CD8-positive, alpha-beta memory T cell (primary cell): ENCODE results near the gene TMCC1. TPM values are rescaled to one million over a fixed set of nuclear protein-coding genes. Genes with fewer than 3 reads are reported as not detected.

Experiments
- CTCF ChIA-PET: fragments of 350-600 bp; sonication (Branson Sonifier 250); formaldehyde crosslinking; loops from one replicate; lab custom pipeline; 2021; ENCODE audit warnings: antibody characterized with exemption; lab: Charles Lee
- POLR2A ChIA-PET: fragments of 350-600 bp; sonication (Branson Sonifier 250); formaldehyde crosslinking; loops from one replicate; lab custom pipeline; 2021; ENCODE audit warnings: antibody characterized with exemption; lab: Charles Lee
- DNase-seq, 5 donors: peaks; one replicate each; pipeline versions ENCODE4 v3.0.0 to v3.0.0-alpha.2; 2020 to 2022; ENCODE audit warnings: mixed read lengths in 1 of 5
- H3K27ac ChIP-seq: one replicate; pipeline ENCODE4 v1.7.0; 2013; ENCODE audit warnings: low read depth, mild to moderate bottlenecking, low read length, moderate library complexity
- H3K27me3 ChIP-seq: 2 replicates; pipeline ENCODE4 v1.7.0; 2013; ENCODE audit warnings: low read length, mild to moderate bottlenecking; ENCODE audit not compliant: insufficient read depth, poor library complexity, severe bottlenecking
- H3K36me3 ChIP-seq: 2 replicates; pipeline ENCODE4 v1.7.0; 2013; ENCODE audit warnings: mild to moderate bottlenecking, low read length, moderate library complexity; ENCODE audit not compliant: insufficient read depth
- H3K4me1 ChIP-seq: 2 replicates; pipeline ENCODE4 v1.7.0; 2013; ENCODE audit warnings: mild to moderate bottlenecking, low read length, moderate library complexity; ENCODE audit not compliant: insufficient read depth
- H3K4me3 ChIP-seq: 2 replicates; pipeline ENCODE4 v1.7.0; 2013; ENCODE audit warnings: mild to moderate bottlenecking, low read length
- H3K9me3 ChIP-seq: 2 replicates; pipeline ENCODE4 v1.7.0; 2013; ENCODE audit warnings: mild to moderate bottlenecking, low read length
- H3K27ac Mint-ChIP-seq, 8 donors: one replicate each; pipeline ENCODE4 v1.8.0; 2020 to 2021; ENCODE audit warnings: mixed read lengths in 8 of 8, mild to moderate bottlenecking in 6 of 8, inconsistent platforms in 3 of 8, moderate library complexity in 3 of 8
- H3K27me3 Mint-ChIP-seq, 2 donors: one replicate each; pipeline ENCODE4 v1.8.0; 2020 to 2021; ENCODE audit warnings: mixed read lengths in 2 of 2, mild to moderate bottlenecking in 1 of 2, moderate library complexity in 1 of 2
- H3K36me3 Mint-ChIP-seq, 3 donors: one replicate each; pipeline ENCODE4 v1.8.0; 2020 to 2021; ENCODE audit warnings: mixed read lengths in 3 of 3, inconsistent platforms in 1 of 3, mild to moderate bottlenecking in 1 of 3
- H3K4me1 Mint-ChIP-seq, 3 donors: one replicate each; pipeline ENCODE4 v1.8.0; 2020 to 2021; ENCODE audit warnings: mixed read lengths in 3 of 3, inconsistent platforms in 1 of 3, mild to moderate bottlenecking in 1 of 3
- H3K4me3 Mint-ChIP-seq, 7 donors: one replicate each; pipeline ENCODE4 v1.8.0; 2020 to 2021; ENCODE audit warnings: mixed read lengths in 7 of 7, mild to moderate bottlenecking in 6 of 7, moderate library complexity in 4 of 7, inconsistent platforms in 2 of 7
- H3K9me3 Mint-ChIP-seq, 5 donors: one replicate each; pipeline ENCODE4 v1.8.0; 2020 to 2022; ENCODE audit warnings: mixed read lengths in 5 of 5, mild to moderate bottlenecking in 3 of 5, moderate library complexity in 2 of 5, inconsistent platforms in 1 of 5
- polyA plus RNA-seq: library from polyadenylated mRNA; unstranded; fragments of 300-500 nt; fragmentation: Illumina TruSeq; gene quantifications from one replicate; pipeline ENCODE4 v1.2.3, GENCODE V29; 2021
- total RNA-seq, 2 experiments: library from RNA; stranded (reverse); gene quantifications; one replicate each; pipeline ENCODE4 v1.2.3, GENCODE V29; 2021

The TMCC1 gene
- total and polyA plus RNA-seq, 3 experiments from 2014 or later: 5.6 to 18.6 (median 16.0) TPM

DNA sequence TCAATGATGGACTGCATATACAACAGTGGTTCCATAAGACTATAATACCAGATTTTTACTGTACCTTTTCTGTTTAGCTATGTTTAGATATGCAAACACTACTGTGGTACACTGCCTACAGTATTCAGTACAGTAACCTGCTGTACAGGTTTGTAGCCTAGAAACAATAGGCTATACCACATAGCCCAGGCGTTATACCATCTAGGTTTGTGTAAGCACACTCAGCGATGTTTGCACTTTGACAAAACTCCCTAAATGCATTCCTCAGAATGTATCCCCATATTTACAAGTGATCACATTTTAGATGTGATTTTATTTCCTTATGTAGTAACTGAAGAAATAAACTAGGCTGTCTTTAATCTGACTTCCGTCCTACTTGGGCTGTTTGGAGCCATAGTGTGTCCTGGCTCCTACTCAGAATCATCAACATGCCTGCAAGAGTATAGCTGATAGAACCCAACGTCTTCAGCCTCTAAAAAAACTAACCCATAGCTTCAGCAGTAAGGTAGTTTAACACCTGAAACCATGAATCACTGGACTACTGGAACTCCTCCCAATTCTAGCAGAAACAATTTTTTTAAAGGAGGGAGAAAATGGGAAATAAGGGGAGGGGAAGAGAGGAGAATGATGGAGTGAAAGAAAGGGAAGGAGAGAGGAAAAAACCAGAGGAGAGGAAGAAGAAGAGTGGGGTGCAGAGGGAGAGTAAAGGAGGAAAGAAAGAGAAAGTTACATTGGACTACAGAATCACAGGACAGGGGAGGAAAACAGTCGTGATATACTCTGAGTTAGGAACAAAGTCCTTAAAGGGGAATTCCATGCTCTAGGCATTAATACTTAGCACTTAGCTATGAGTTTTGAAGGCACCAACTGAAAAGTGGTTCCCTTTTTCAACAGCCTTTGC lies 219.4 kb downstream of the TMCC1 start:
- Histone ChIP-seq H3K27me3 (no peaks in the 10 kb centered on the region), H3K9me3 (no peaks in the 10 kb centered on the region), H3K4me1 (no peaks in the 10 kb centered on the region), H3K27ac (no peak overlapping the region), H3K36me3 (no peaks in the 10 kb centered on the region), H3K4me3 (no peak overlapping the region)
- peaks cover 0 to 3% of the 10 kb centered on the region in 2 donors for H3K27me3 Mint-ChIP-seq
- peak overlapping the region in 1 of 8 donors; percentile 7 for H3K27ac Mint-ChIP-seq
- POLR2A ChIA-PET: no interaction called here
- no peaks in the 10 kb centered on the region for H3K9me3 Mint-ChIP-seq
- peaks cover 0 to 3% (median 1%) of the 10 kb centered on the region in 3 donors for H3K4me1 Mint-ChIP-seq
- H3K4me3 Mint-ChIP-seq: no peak overlapping the region
- peaks cover 5 to 21% (median 12%) of the 10 kb centered on the region in 3 donors for H3K36me3 Mint-ChIP-seq
- no peak for DNase-seq
- CTCF ChIA-PET: no interaction called here

DNA sequence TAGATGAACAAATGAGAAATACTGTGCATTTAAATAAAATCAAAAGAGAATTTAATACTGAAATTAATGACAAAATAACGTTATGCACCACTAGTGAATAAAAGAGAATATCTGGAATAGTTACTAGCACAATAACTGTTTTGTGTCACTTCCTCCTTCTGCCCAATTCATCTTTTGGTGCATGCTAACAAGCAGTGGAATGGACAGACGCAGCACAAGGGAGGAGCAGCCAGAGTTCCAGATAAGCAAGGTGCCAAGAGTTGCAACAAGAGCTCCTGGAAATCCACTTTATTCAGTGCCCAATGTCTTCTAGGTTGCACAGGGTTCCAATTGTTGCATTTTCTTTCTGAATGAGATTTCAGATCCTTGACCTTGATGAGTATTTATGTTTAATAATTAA lies 220.5 kb downstream of the TMCC1 start:
- no peaks in the 10 kb centered on the region for H3K9me3 Mint-ChIP-seq
- H3K4me1 Mint-ChIP-seq: peaks cover 0 to 3% (median 1%) of the 10 kb centered on the region in 3 donors
- H3K27me3 ChIP-seq: no peaks in the 10 kb centered on the region
- no peaks in the 10 kb centered on the region for H3K4me1 ChIP-seq
- H3K36me3 Mint-ChIP-seq: peaks cover 5 to 22% (median 13%) of the 10 kb centered on the region in 3 donors
- H3K4me3 ChIP-seq: no peak overlapping the region
- no peaks in the 10 kb centered on the region for H3K9me3 ChIP-seq
- H3K27ac ChIP-seq: no peak overlapping the region
- no peaks in the 10 kb centered on the region for H3K27me3 Mint-ChIP-seq
- ChIA-PET CTCF (interaction anchor here (0.5 kb wide), 1 partner anchor 152 kb away, joined by 3 read pairs; no protein-coding TSS in a partner anchor), POLR2A (no interaction called here)
- no peaks in the 10 kb centered on the region for H3K36me3 ChIP-seq
- no peak overlapping the region for H3K27ac Mint-ChIP-seq
- no peak overlapping the region for H3K4me3 Mint-ChIP-seq
- no peak for DNase-seq

DNA sequence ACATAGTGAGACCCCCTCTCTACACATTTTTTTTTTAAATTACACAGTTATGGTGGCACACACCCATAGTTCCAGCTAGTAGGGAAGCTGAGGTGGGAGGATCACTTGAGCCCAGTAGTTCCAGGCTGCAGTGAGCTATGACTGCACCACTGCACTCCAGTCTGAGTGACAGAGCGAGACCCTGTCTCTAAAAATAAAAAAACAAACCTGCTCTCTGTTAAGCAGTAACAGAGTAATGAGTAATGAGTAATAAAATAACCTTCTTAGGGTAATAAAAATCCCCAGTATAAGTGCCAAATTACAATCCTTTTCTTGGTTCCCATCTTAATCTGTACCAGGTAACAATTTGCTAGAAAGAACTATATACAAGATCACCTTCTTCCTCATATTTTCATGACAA lies 221.1 kb downstream of the TMCC1 start:
- Mint-ChIP-seq H3K27ac (no peak overlapping the region), H3K4me1 (peaks cover 0 to 1% (median 0%) of the 10 kb centered on the region in 3 donors), H3K27me3 (no peaks in the 10 kb centered on the region), H3K36me3 (peaks cover 5 to 24% (median 13%) of the 10 kb centered on the region in 3 donors), H3K9me3 (no peaks in the 10 kb centered on the region), H3K4me3 (no peak overlapping the region)
- Histone ChIP-seq H3K27ac (no peak overlapping the region), H3K9me3 (no peaks in the 10 kb centered on the region), H3K36me3 (no peaks in the 10 kb centered on the region), H3K4me3 (no peak overlapping the region), H3K27me3 (no peaks in the 10 kb centered on the region), H3K4me1 (no peaks in the 10 kb centered on the region)
- ChIA-PET POLR2A (no interaction called here), CTCF (no interaction called here)
- DNase-seq: no peak

DNA sequence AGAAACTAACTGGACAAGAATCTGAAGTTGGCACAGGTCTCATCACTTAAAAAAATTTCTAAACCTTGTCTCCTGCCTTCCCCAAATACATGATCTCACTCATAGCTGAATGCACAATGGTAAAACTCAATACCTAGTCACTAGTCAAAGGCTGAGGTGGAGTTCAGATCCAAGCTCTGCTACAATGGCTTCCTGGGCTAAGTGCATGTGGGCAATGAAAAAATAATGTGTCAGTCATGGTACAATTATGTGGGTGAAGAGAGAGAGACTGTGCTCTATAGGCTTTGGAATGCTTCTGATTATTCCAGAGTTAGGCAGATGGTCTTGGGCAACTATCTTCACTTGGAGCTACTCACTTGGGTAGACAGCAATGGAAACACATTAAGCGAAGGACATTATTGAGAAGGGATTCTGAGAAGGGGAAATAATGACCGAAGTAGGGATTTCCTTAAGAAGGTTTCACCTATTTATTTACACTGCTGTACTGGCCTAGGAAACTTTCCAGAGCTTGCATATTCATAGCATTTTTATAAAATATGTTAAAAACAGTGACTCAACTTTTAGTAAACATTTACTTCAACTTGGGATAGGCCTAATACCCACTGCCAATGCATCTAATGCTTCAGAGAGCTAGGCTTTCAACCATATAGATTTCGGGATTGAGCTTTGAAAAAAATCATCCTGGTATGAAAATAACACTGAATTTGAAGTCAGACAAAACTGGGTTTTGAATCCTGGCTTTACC lies 228.3 kb downstream of the TMCC1 start:
- POLR2A ChIA-PET: no interaction called here
- DNase-seq: no peak
- H3K27me3 Mint-ChIP-seq: no peaks in the 10 kb centered on the region
- peaks cover 0 to 9% (median 2%) of the 10 kb centered on the region in 3 donors for H3K4me1 Mint-ChIP-seq
- Histone ChIP-seq H3K4me1 (no peaks in the 10 kb centered on the region), H3K36me3 (no peaks in the 10 kb centered on the region), H3K9me3 (no peaks in the 10 kb centered on the region), H3K4me3 (no peak overlapping the region), H3K27ac (no peak overlapping the region), H3K27me3 (no peaks in the 10 kb centered on the region)
- peaks cover under 1 to 12% (median 8%) of the 10 kb centered on the region in 3 donors for H3K36me3 Mint-ChIP-seq
- CTCF ChIA-PET: interaction anchor here (1.0 kb wide), 1 partner anchor 337 kb away, joined by 3 read pairs; no protein-coding TSS in a partner anchor
- H3K9me3 Mint-ChIP-seq: no peaks in the 10 kb centered on the region
- no peak overlapping the region for H3K4me3 Mint-ChIP-seq
- H3K27ac Mint-ChIP-seq: no peak overlapping the region

DNA sequence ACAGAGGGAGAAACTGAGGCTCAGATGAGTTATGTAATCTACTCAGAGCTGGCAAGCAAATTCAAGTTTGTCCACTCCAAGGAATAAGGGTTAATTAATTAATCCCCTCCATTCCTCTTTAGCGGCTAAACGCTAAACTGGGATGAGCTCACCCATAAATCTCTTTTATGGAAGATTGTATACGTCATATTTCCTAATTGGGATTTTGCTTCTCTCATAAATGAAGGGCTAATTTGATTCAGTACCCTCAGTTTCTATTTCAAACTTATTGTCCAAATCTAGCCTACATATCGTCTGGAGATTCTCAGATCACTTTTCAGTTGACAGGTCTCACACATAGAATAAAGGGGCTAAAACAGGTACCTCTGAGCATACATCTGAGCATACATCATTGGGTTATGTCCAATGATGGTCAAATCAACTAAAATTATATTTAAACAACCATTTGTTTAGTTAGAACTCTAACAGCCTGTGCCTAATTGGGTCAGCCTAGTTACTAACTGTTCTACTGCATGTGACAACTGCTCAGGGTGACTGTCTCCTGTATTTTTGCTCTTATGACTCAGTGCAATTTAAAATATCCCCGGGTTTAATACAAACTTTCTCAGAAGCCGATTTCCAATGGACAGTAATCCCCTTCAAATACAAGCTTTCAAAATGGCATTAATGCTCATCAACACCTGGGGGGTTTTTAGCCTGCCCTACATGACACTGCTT lies 229.4 kb downstream of the TMCC1 start:
- Histone ChIP-seq H3K4me1 (no peaks in the 10 kb centered on the region), H3K27ac (no peak overlapping the region), H3K9me3 (no peaks in the 10 kb centered on the region), H3K36me3 (no peaks in the 10 kb centered on the region), H3K4me3 (no peak overlapping the region), H3K27me3 (no peaks in the 10 kb centered on the region)
- Mint-ChIP-seq H3K4me1 (peaks cover 0 to 15% (median 2%) of the 10 kb centered on the region in 3 donors), H3K36me3 (peaks cover 0 to 9% (median 5%) of the 10 kb centered on the region in 3 donors), H3K27ac (peak overlapping the region in 2 of 8 donors; percentile 19), H3K4me3 (no peak overlapping the region), H3K9me3 (no peaks in the 10 kb centered on the region), H3K27me3 (no peaks in the 10 kb centered on the region)
- DNase-seq: no peak
- ChIA-PET POLR2A (no interaction called here), CTCF (no interaction called here)

DNA sequence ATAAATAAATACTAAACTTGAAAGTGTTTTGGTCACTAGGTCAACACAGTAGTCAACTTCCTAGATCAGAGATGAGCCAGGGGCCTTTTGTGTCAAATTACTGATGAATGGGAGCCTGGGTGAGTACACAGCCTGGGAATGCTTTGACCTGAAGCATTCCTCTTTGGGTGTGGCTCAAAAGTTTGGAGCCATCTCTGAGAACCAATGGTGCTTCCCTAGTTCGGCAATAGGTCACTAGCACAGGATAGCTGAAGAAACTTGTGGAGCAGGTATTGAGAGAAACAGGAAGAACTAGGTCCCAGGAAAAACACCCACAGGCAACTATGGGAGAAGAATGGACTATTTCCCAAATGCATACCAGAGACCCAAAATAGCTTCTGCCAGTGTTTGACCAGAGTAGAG lies 230.5 kb downstream of the TMCC1 start:
- no peaks in the 10 kb centered on the region for H3K4me1 ChIP-seq
- Mint-ChIP-seq H3K27me3 (no peaks in the 10 kb centered on the region), H3K36me3 (peaks cover 0 to 8% (median 4%) of the 10 kb centered on the region in 3 donors), H3K4me3 (no peak overlapping the region), H3K27ac (no peak overlapping the region), H3K4me1 (peaks cover 7 to 22% (median 7%) of the 10 kb centered on the region in 3 donors), H3K9me3 (no peaks in the 10 kb centered on the region)
- H3K4me3 ChIP-seq: no peak overlapping the region
- H3K36me3 ChIP-seq: no peaks in the 10 kb centered on the region
- no peaks in the 10 kb centered on the region for H3K27me3 ChIP-seq
- CTCF ChIA-PET: no interaction called here
- no peak overlapping the region for H3K27ac ChIP-seq
- POLR2A ChIA-PET: no interaction called here
- no peaks in the 10 kb centered on the region for H3K9me3 ChIP-seq
- DNase-seq: no peak

DNA sequence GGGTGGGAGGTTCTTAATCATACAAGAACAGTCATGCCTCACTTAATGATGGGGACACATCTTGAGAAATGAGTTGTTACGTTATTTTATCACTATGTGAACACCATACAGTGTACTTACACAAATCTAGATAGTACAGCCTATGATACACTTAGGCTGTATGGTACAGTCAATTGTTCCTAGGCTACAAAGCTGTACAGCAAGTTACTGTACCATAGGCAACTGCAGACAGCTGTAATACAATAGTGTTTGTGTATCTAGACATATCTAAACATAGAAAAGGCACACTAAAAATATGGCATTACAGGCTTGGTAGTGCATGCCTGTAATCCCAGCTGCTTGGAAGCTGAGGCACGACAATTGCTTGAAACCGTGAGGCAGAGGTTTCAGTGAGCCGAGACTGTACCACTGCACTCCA lies 231.3 kb downstream of the TMCC1 start:
- Histone ChIP-seq H3K9me3 (no peaks in the 10 kb centered on the region), H3K4me1 (no peaks in the 10 kb centered on the region), H3K27me3 (no peaks in the 10 kb centered on the region), H3K27ac (no peak overlapping the region), H3K36me3 (no peaks in the 10 kb centered on the region), H3K4me3 (no peak overlapping the region)
- POLR2A ChIA-PET: no interaction called here
- Mint-ChIP-seq H3K4me3 (no peak overlapping the region), H3K36me3 (peaks cover 0 to 10% (median 2%) of the 10 kb centered on the region in 3 donors), H3K27me3 (no peaks in the 10 kb centered on the region), H3K4me1 (peaks cover 9 to 26% (median 12%) of the 10 kb centered on the region in 3 donors), H3K27ac (no peak overlapping the region), H3K9me3 (no peaks in the 10 kb centered on the region)
- CTCF ChIA-PET: no interaction called here
- DNase-seq: no peak
